ENCODE results near the gene PRKAG2.

PRKAG2 gene

GRCh38 chr7:151735186-151735850 is 141.6 kb downstream of the PRKAG2 start:
- Histone ChIP-seq H3K27me3 (ENCODE audit: control insufficient read depth, insufficient read depth, low read length) (no peaks in the 10 kb centered on the region), H3K79me2 (no peaks in the 10 kb centered on the region), H2AFZ (no peak overlapping the region), H3K27ac (no peak overlapping the region), H3K4me2 (ENCODE audit: low read length) (no peak overlapping the region), H3K4me3 (ENCODE audit: low read depth, low read length) (no peak overlapping the region), H3K9ac (no peak overlapping the region), H3K36me3 (ENCODE audit: control insufficient read depth, insufficient read depth, low read length) (no peaks in the 10 kb centered on the region), H3K4me1 (peaks cover 2% of the 10 kb centered on the region), H3K9me3 (ENCODE audit: control insufficient read depth, low read length) (no peaks in the 10 kb centered on the region)
- no peak for TF ChIP-seq CTCF (IDR thresholded peaks at IDR 0.05)

GRCh38 chr7:151732834-151733592 is 143.9 kb downstream of the PRKAG2 start:
- no peak overlapping the region for H3K9ac ChIP-seq
- no peaks in the 10 kb centered on the region for H3K36me3 ChIP-seq (ENCODE audit: control insufficient read depth, insufficient read depth, low read length)
- H3K27ac ChIP-seq, result no peak overlapping the region
- H3K4me1 ChIP-seq, result peaks cover 2% of the 10 kb centered on the region
- no peak overlapping the region for H2AFZ ChIP-seq
- H3K4me3 ChIP-seq (ENCODE audit: low read depth, low read length), result no peak overlapping the region
- no peak overlapping the region for H3K4me2 ChIP-seq (ENCODE audit: low read length)
- H3K79me2 ChIP-seq, result no peaks in the 10 kb centered on the region
- H3K9me3 ChIP-seq (ENCODE audit: control insufficient read depth, low read length), result no peaks in the 10 kb centered on the region
- H3K27me3 ChIP-seq (ENCODE audit: control insufficient read depth, insufficient read depth, low read length), result no peaks in the 10 kb centered on the region
- no peak for TF ChIP-seq CTCF (IDR thresholded peaks at IDR 0.05)

- Histone ChIP-seq H3K4me1 (peaks cover 2% of the 10 kb centered on the region), H3K4me3 (ENCODE audit: low read depth, low read length) (no peak overlapping the region), H3K4me2 (ENCODE audit: low read length) (no peak overlapping the region), H3K9ac (no peak overlapping the region), H3K36me3 (ENCODE audit: control insufficient read depth, insufficient read depth, low read length) (no peaks in the 10 kb centered on the region), H3K27me3 (ENCODE audit: control insufficient read depth, insufficient read depth, low read length) (no peaks in the 10 kb centered on the region), H3K27ac (no peak overlapping the region), H3K79me2 (no peaks in the 10 kb centered on the region), H2AFZ (no peak overlapping the region), H3K9me3 (ENCODE audit: control insufficient read depth, low read length) (no peaks in the 10 kb centered on the region)
- no peak for TF ChIP-seq CTCF (IDR thresholded peaks at IDR 0.05)
These were observed 144.6 kb downstream of the PRKAG2 start for GRCh38 chr7:151732292-151732691.

GRCh38 chr7:151731022-151731441 is 145.9 kb downstream of the PRKAG2 start:
- no peaks in the 10 kb centered on the region for H3K9me3 ChIP-seq (ENCODE audit: control insufficient read depth, low read length)
- no peak overlapping the region for H3K9ac ChIP-seq
- H3K4me2 ChIP-seq (ENCODE audit: low read length), result no peak overlapping the region
- H2AFZ ChIP-seq, result no peak overlapping the region
- no peaks in the 10 kb centered on the region for H3K27me3 ChIP-seq (ENCODE audit: control insufficient read depth, insufficient read depth, low read length)
- TF ChIP-seq CTCF (IDR thresholded peaks at IDR 0.05), result no peak
- H3K79me2 ChIP-seq, result no peaks in the 10 kb centered on the region
- H3K4me3 ChIP-seq (ENCODE audit: low read depth, low read length), result no peak overlapping the region
- H3K27ac ChIP-seq, result no peak overlapping the region
- H3K36me3 ChIP-seq (ENCODE audit: control insufficient read depth, insufficient read depth, low read length), result no peaks in the 10 kb centered on the region
- H3K4me1 ChIP-seq, result peaks cover 2% of the 10 kb centered on the region
